Measurements from ENCODE around the gene CBLL1. TPM values are rescaled to one million over a fixed set of nuclear protein-coding genes. Genes with fewer than 3 reads are reported as not detected.

Gene CBLL1
- polyA plus RNA-seq, 3 donors, result 15.7 to 26.9 (median 20.6) TPM

- H4K20me1 ChIP-seq (ENCODE audit: insufficient read depth, low read length), result no peaks in the 10 kb centered on the region
- Mint-ChIP-seq H3K27me3 (ENCODE audit: low read depth in 3 of 3) (peaks cover 0 to 3% (median 0%) of the 10 kb centered on the region in 3 donors), H3K36me3 (no peaks in the 10 kb centered on the region), H3K9me3 (peaks cover 0 to 4% (median 0%) of the 10 kb centered on the region in 7 donors), H3K4me3 (no peak overlapping the region), H3K4me1 (no peaks in the 10 kb centered on the region), H3K27ac (no peak overlapping the region)
- H3K4me1 ChIP-seq (ENCODE audit: control insufficient read depth in 1 of 2, insufficient read depth in 2 of 2, low read length in 2 of 2), result no peaks in the 10 kb centered on the region
- no peak overlapping the region for H3K27ac ChIP-seq (ENCODE audit: low read depth in 1 of 2, low read length in 2 of 2)
- no peaks in the 10 kb centered on the region for H3K36me3 ChIP-seq (replicated peaks in 1 of 2; ENCODE audit: control insufficient read depth in 1 of 2, insufficient read depth in 2 of 2, low read length in 2 of 2)
- intact Hi-C loops (cut with micrococcal nuclease), result no loop called here
- H3K79me2 ChIP-seq (ENCODE audit: insufficient read depth, low read length), result no peaks in the 10 kb centered on the region
- no peak overlapping the region for H3K4me2 ChIP-seq (replicated peaks; ENCODE audit: extremely low read depth, low read length, poor library complexity, severe bottlenecking)
- H3K4me3 ChIP-seq (replicated peaks in 1 of 3; ENCODE audit: low read depth in 2 of 3, low read length in 3 of 3), result no peak overlapping the region
- no peaks in the 10 kb centered on the region for H3K27me3 ChIP-seq (ENCODE audit: control insufficient read depth in 2 of 2, insufficient read depth in 2 of 2, low read length in 2 of 2)
- H3K9me3 ChIP-seq (replicated peaks in 1 of 2; ENCODE audit: control insufficient read depth in 1 of 2, insufficient read depth in 1 of 2, low read length in 2 of 2), result no peaks in the 10 kb centered on the region
- H2AFZ ChIP-seq (ENCODE audit: insufficient read depth, low read depth, low read length, poor library complexity, severe bottlenecking), result no peak overlapping the region
- TF ChIP-seq CTCF (IDR thresholded peaks at IDR 0.05), result no peak
- H3K9ac ChIP-seq (ENCODE audit: insufficient read depth, low read length, poor library complexity, severe bottlenecking), result no peak overlapping the region
- WGBS (ENCODE audit: insufficient coverage), result no CpG with 5 or more reads among the region's 1 CpG
- DNase-seq, result no peak
Observed at GRCh38 chr7:107783648-107784047, 39.7 kb downstream of the CBLL1 start.

GRCh38 chr7:107785170-107785569 lies 41.2 kb downstream of the CBLL1 start:
- DNase-seq, result no peak
- no peaks in the 10 kb centered on the region for H3K27me3 ChIP-seq (ENCODE audit: control insufficient read depth in 2 of 2, insufficient read depth in 2 of 2, low read length in 2 of 2)
- H3K4me2 ChIP-seq (replicated peaks; ENCODE audit: extremely low read depth, low read length, poor library complexity, severe bottlenecking), result no peak overlapping the region
- H3K27me3 Mint-ChIP-seq (ENCODE audit: low read depth in 3 of 3), result peaks cover 1 to 4% (median 4%) of the 10 kb centered on the region in 3 donors
- WGBS (ENCODE audit: insufficient coverage), result no CpG with 5 or more reads among the region's 2 CpGs
- no peak overlapping the region for H3K27ac Mint-ChIP-seq
- no peaks in the 10 kb centered on the region for H3K79me2 ChIP-seq (ENCODE audit: insufficient read depth, low read length)
- H3K4me1 ChIP-seq (ENCODE audit: control insufficient read depth in 1 of 2, insufficient read depth in 2 of 2, low read length in 2 of 2), result no peaks in the 10 kb centered on the region
- H3K27ac ChIP-seq (ENCODE audit: low read depth in 1 of 2, low read length in 2 of 2), result no peak overlapping the region
- no peak overlapping the region for H3K4me3 ChIP-seq (replicated peaks in 1 of 3; ENCODE audit: low read depth in 2 of 3, low read length in 3 of 3)
- H2AFZ ChIP-seq (ENCODE audit: insufficient read depth, low read depth, low read length, poor library complexity, severe bottlenecking), result no peak overlapping the region
- no peaks in the 10 kb centered on the region for H3K36me3 ChIP-seq (replicated peaks in 1 of 2; ENCODE audit: control insufficient read depth in 1 of 2, insufficient read depth in 2 of 2, low read length in 2 of 2)
- no peaks in the 10 kb centered on the region for H3K9me3 ChIP-seq (replicated peaks in 1 of 2; ENCODE audit: control insufficient read depth in 1 of 2, insufficient read depth in 1 of 2, low read length in 2 of 2)
- no peak overlapping the region for H3K4me3 Mint-ChIP-seq
- no peaks in the 10 kb centered on the region for H3K4me1 Mint-ChIP-seq
- no peaks in the 10 kb centered on the region for H3K36me3 Mint-ChIP-seq
- no peaks in the 10 kb centered on the region for H4K20me1 ChIP-seq (ENCODE audit: insufficient read depth, low read length)
- H3K9me3 Mint-ChIP-seq, result peaks cover 0 to 4% (median 0%) of the 10 kb centered on the region in 7 donors
- intact Hi-C loops (cut with micrococcal nuclease), result no loop called here
- H3K9ac ChIP-seq (ENCODE audit: insufficient read depth, low read length, poor library complexity, severe bottlenecking), result no peak overlapping the region
- no peak for TF ChIP-seq CTCF (IDR thresholded peaks at IDR 0.05)
